HFFc6 (cell line): ENCODE data around the gene TCF7L1. TPM values are rescaled to one million over a fixed set of nuclear protein-coding genes. Genes with fewer than 3 reads are reported as not detected.
A peak's percentile ranks its signal among the peaks of the same experiment; 100 is the strongest.

Experiments
- DNase-seq: peaks from one replicate; pipeline ENCODE4 v3.0.0-alpha.2; 2018
- H3K27ac Mint-ChIP-seq: 2 replicates; pipeline ENCODE4 v1.8.0; 2020; ENCODE audit warnings: mild to moderate bottlenecking, mixed read lengths
- H3K27me3 Mint-ChIP-seq: 2 replicates; pipeline ENCODE4 v1.8.0; 2021; ENCODE audit warnings: mild to moderate bottlenecking, moderate library complexity, mixed read lengths; ENCODE audit not compliant: insufficient read depth
- H3K36me3 Mint-ChIP-seq: 2 replicates; pipeline ENCODE4 v1.8.0; 2021; ENCODE audit warnings: low read depth, mixed read lengths
- H3K4me1 Mint-ChIP-seq: 2 replicates; pipeline ENCODE4 v1.8.0; 2020; ENCODE audit warnings: low read depth, mixed read lengths
- H3K4me3 Mint-ChIP-seq: 2 replicates; pipeline ENCODE4 v1.8.0; 2020; ENCODE audit warnings: mild to moderate bottlenecking, moderate library complexity, mixed read lengths
- H3K9me3 Mint-ChIP-seq: 2 replicates; pipeline ENCODE4 v1.8.0; 2020; ENCODE audit warnings: mild to moderate bottlenecking, mixed read lengths
- CTCF ChIP-seq: fragments of 200-600 bp; sonication (generic); IDR thresholded peaks from 2 replicates; pipeline ENCODE4 v1.5.0; 2021; ENCODE audit warnings: antibody characterized with exemption, mild to moderate bottlenecking
- total RNA-seq, 6 experiments: library from RNA; stranded (reverse); fragmentation: NEBNext Ultra II Directional; extraction: Animal tissue kit (Norgen Biotek cat#: 25700); gene quantifications; 2 replicates in 1 of 6; 3 replicates in 5 of 6; pipeline ENCODE4 v1.2.3, GENCODE V29; 2021

Gene TCF7L1
- total RNA-seq, 6 experiments from 2014 or later: 2.6 to 10.3 (median 9.4) TPM

GRCh38 chr2:85353876-85354285 lies 220.7 kb downstream of the TCF7L1 start:
- DNase-seq: peak; percentile 36
- Mint-ChIP-seq H3K27ac (peak overlapping the region; percentile 94), H3K4me3 (peak overlapping the region; percentile 97), H3K9me3 (no peaks in the 10 kb centered on the region), H3K27me3 (no peaks in the 10 kb centered on the region; the same call in none of the 2 replicates), H3K4me1 (peaks cover 28% of the 10 kb centered on the region), H3K36me3 (peaks cover 28% of the 10 kb centered on the region)
- no peak for TF ChIP-seq CTCF

GRCh38 chr2:85354286-85355072 lies 221.3 kb downstream of the TCF7L1 start, which contains the start of the genes ELMOD3 and RETSAT:
TSS of gene ELMOD3 (plus strand) at chr2:85354769. CDS start at chr2:85357199, 2,430 bp downstream.
TSS of gene RETSAT (minus strand) at chr2:85354528. CDS start at chr2:85354507, 21 bp downstream.
- no peaks in the 10 kb centered on the region; the same call in none of the 2 replicates for H3K27me3 Mint-ChIP-seq
- H3K4me1 Mint-ChIP-seq: peaks cover 28% of the 10 kb centered on the region
- H3K9me3 Mint-ChIP-seq: no peaks in the 10 kb centered on the region
- peaks cover 30% of the 10 kb centered on the region for H3K36me3 Mint-ChIP-seq
- peak within 1 kb of the TSS; percentile 97 for H3K4me3 Mint-ChIP-seq
- DNase-seq: peak; percentile 100
- H3K27ac Mint-ChIP-seq: peak within 1 kb of the TSS; percentile 94
- TF ChIP-seq CTCF: no peak

GRCh38 chr2:85355073-85355410 lies 221.8 kb downstream of the TCF7L1 start:
- Mint-ChIP-seq H3K36me3 (peaks cover 30% of the 10 kb centered on the region), H3K27ac (peak overlapping the region; percentile 94), H3K27me3 (no peaks in the 10 kb centered on the region; the same call in none of the 2 replicates), H3K4me1 (peaks cover 28% of the 10 kb centered on the region), H3K4me3 (peak overlapping the region; percentile 97), H3K9me3 (no peaks in the 10 kb centered on the region)
- no peak for TF ChIP-seq CTCF
- DNase-seq: no peak

- H3K27me3 Mint-ChIP-seq: no peaks in the 10 kb centered on the region; the same call in none of the 2 replicates
- peaks cover 28% of the 10 kb centered on the region for H3K4me1 Mint-ChIP-seq
- peak overlapping the region; percentile 27; the same call in 1 of the 2 replicates for H3K27ac Mint-ChIP-seq
- no peak for DNase-seq
- peaks cover 26% of the 10 kb centered on the region for H3K36me3 Mint-ChIP-seq
- H3K9me3 Mint-ChIP-seq: no peaks in the 10 kb centered on the region
- no peak for TF ChIP-seq CTCF
- peak overlapping the region; percentile 97 for H3K4me3 Mint-ChIP-seq
Observed at GRCh38 chr2:85355521-85355920, 222.3 kb downstream of the TCF7L1 start.

- no peak overlapping the region for H3K27ac Mint-ChIP-seq
- no peak for DNase-seq
- H3K9me3 Mint-ChIP-seq: no peaks in the 10 kb centered on the region
- H3K27me3 Mint-ChIP-seq: no peaks in the 10 kb centered on the region; the same call in none of the 2 replicates
- H3K4me1 Mint-ChIP-seq: peaks cover 28% of the 10 kb centered on the region
- H3K4me3 Mint-ChIP-seq: no peak overlapping the region
- no peak for TF ChIP-seq CTCF
- H3K36me3 Mint-ChIP-seq: peaks cover 21% of the 10 kb centered on the region
Observed at GRCh38 chr2:85356186-85356585, 223.0 kb downstream of the TCF7L1 start.
